ENCODE measurements around the gene SLC35F3.

DNA sequence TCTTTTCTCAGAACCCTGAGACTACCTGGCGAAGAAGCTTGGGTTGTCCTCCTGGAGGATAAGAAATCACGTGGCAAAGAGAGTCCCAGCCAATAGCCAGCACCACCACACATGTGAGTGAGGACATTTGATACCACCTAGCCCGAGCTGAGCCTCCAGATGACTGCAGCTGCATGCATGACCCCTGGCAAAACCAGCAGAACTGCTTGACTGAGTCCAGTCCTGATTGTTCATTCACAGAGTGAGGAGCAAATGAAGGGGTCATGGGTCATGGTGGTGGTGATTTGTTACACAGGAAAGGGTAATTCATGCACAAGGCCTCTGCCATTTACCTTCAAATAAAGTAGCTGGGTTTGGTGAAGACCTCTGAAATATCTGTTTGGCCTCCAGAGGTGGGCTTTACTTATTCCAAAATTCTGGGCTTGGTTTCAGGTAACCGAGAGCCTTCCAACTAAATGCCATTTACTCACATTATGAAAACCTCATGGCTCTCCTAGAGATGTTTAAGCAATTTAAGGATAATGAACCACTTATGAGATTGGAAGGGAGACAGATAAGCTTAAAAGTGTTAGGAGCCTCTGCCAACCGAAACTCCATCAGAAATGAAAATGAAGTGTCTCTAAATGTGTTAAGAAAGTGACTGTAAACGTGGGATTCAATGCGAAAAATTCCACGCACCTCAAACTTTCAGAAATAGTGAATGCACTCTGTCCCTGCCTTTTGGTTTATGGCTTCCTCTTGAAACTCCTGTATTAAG is 163.3 kb downstream of the SLC35F3 start:
- TF ChIP-seq, protein P1, sequence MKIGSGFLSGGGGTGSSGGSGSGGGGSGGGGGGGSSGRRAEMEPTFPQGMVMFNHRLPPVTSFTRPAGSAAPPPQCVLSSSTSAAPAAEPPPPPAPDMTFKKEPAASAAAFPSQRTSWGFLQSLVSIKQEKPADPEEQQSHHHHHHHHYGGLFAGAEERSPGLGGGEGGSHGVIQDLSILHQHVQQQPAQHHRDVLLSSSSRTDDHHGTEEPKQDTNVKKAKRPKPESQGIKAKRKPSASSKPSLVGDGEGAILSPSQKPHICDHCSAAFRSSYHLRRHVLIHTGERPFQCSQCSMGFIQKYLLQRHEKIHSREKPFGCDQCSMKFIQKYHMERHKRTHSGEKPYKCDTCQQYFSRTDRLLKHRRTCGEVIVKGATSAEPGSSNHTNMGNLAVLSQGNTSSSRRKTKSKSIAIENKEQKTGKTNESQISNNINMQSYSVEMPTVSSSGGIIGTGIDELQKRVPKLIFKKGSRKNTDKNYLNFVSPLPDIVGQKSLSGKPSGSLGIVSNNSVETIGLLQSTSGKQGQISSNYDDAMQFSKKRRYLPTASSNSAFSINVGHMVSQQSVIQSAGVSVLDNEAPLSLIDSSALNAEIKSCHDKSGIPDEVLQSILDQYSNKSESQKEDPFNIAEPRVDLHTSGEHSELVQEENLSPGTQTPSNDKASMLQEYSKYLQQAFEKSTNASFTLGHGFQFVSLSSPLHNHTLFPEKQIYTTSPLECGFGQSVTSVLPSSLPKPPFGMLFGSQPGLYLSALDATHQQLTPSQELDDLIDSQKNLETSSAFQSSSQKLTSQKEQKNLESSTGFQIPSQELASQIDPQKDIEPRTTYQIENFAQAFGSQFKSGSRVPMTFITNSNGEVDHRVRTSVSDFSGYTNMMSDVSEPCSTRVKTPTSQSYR (CRISPR knock-in tag; IDR thresholded peaks at IDR 0.05) = no peak
- TF ChIP-seq, protein P2, sequence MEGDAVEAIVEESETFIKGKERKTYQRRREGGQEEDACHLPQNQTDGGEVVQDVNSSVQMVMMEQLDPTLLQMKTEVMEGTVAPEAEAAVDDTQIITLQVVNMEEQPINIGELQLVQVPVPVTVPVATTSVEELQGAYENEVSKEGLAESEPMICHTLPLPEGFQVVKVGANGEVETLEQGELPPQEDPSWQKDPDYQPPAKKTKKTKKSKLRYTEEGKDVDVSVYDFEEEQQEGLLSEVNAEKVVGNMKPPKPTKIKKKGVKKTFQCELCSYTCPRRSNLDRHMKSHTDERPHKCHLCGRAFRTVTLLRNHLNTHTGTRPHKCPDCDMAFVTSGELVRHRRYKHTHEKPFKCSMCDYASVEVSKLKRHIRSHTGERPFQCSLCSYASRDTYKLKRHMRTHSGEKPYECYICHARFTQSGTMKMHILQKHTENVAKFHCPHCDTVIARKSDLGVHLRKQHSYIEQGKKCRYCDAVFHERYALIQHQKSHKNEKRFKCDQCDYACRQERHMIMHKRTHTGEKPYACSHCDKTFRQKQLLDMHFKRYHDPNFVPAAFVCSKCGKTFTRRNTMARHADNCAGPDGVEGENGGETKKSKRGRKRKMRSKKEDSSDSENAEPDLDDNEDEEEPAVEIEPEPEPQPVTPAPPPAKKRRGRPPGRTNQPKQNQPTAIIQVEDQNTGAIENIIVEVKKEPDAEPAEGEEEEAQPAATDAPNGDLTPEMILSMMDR (IDR thresholded peaks at IDR 0.05) = no peak
- TF ChIP-seq TEAD4 (CRISPR knock-in tag; IDR thresholded peaks at IDR 0.05) = no peak
- TF ChIP-seq, protein P3, sequence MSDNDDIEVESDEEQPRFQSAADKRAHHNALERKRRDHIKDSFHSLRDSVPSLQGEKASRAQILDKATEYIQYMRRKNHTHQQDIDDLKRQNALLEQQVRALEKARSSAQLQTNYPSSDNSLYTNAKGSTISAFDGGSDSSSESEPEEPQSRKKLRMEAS (CRISPR knock-in tag; IDR thresholded peaks at IDR 0.05) = no peak
- TF ChIP-seq, protein P4, sequence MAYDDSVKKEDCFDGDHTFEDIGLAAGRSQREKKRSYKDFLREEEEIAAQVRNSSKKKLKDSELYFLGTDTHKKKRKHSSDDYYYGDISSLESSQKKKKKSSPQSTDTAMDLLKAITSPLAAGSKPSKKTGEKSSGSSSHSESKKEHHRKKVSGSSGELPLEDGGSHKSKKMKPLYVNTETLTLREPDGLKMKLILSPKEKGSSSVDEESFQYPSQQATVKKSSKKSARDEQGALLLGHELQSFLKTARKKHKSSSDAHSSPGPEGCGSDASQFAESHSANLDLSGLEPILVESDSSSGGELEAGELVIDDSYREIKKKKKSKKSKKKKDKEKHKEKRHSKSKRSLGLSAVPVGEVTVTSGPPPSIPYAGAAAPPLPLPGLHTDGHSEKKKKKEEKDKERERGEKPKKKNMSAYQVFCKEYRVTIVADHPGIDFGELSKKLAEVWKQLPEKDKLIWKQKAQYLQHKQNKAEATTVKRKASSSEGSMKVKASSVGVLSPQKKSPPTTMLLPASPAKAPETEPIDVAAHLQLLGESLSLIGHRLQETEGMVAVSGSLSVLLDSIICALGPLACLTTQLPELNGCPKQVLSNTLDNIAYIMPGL (CRISPR knock-in tag; IDR thresholded peaks at IDR 0.05) = no peak
